Transverse colon (tissue), 4 donors: ENCODE results near the gene TST. TPM values are rescaled to one million over a fixed set of nuclear protein-coding genes. Genes with fewer than 3 reads are reported as not detected.

Source experiments
- DNase-seq: peaks from one replicate; pipeline ENCODE4 v3.0.0-alpha.2; 2019
- H3K27ac ChIP-seq, 4 donors: fragments of 200-600 bp; sonication (generic); 2 replicates each; pipeline ENCODE4 v1.5.1; 2016 to 2018; ENCODE audit warnings: inconsistent platforms in 4 of 4
- H3K27me3 ChIP-seq: fragments of 200-600 bp; sonication (generic); 2 replicates; pipeline ENCODE4 v1.5.1; 2017; ENCODE audit warnings: inconsistent platforms
- H3K36me3 ChIP-seq, 4 donors: fragments of 200-600 bp; sonication (generic); 2 replicates each; pipeline ENCODE4 v1.5.1; 2017 to 2019; ENCODE audit warnings: inconsistent platforms in 4 of 4
- H3K4me1 ChIP-seq, 4 donors: fragments of 200-600 bp; sonication (generic); 2 replicates each; pipeline ENCODE4 v1.5.1; 2017 to 2020; ENCODE audit warnings: inconsistent platforms in 4 of 4
- H3K4me3 ChIP-seq, 4 donors: fragments of 200-600 bp; sonication (generic); 1 replicate in 1 of 4; 2 replicates in 3 of 4; pipeline versions ENCODE4 v1.5.1 to v1.6.1; 2017 to 2019; ENCODE audit warnings: inconsistent platforms in 4 of 4
- H3K9me3 ChIP-seq, 2 donors: fragments of 200-600 bp; sonication (generic); 2 replicates each; pipeline ENCODE4 v1.5.1; 2017 to 2019; ENCODE audit warnings: inconsistent platforms in 2 of 2
- CTCF ChIP-seq, 5 experiments: fragments of 200-600 bp in 3 of 5; fragments of 450-650 bp in 2 of 5; sonication (generic) in 3 of 5; IDR thresholded peaks; 1 replicate in 2 of 5; 2 replicates in 3 of 5; pipeline ENCODE4 v1.5.1; 2016 to 2017; ENCODE audit warnings: antibody characterized with exemption in 5 of 5, inconsistent platforms in 3 of 5, mild to moderate bottlenecking in 2 of 5, moderate library complexity in 1 of 5
- EP300 ChIP-seq: sonication (generic); formaldehyde crosslinking; IDR thresholded peaks from one replicate; pipeline ENCODE4 v1.6.1; 2017; ENCODE audit warnings: antibody characterized with exemption, low read depth
- POLR2A ChIP-seq: fragments of 450-650 bp; IDR thresholded peaks from one replicate; pipeline ENCODE4 v1.6.1; 2016; ENCODE audit warnings: antibody characterized with exemption, mild to moderate bottlenecking, moderate library complexity
- POLR2AphosphoS5 ChIP-seq, 3 donors: sonication (generic); formaldehyde crosslinking; IDR thresholded peaks; one replicate each; pipeline ENCODE4 v1.6.1; 2016; ENCODE audit warnings: antibody characterized with exemption in 3 of 3
- WGBS, 2 donors: methylation state at CpG; one replicate each; pipeline ENCODE4 v1.1.5; 2018; ENCODE audit warnings: low coverage in 1 of 2; 5-methylcytosine and 5-hydroxymethylcytosine counted together
- in situ Hi-C, 4 donors: fragments of 200-750 bp; cut with MboI; loops; one replicate each; pipeline versions ENCODE4 v1.15.0 to v1.15.1; 2017; ENCODE audit warnings: low sequenced_read_pairs in 3 of 4, low pct_ligation_motif_present in 1 of 4, low pct_unique_long_range_greater_than_20kb in 1 of 4
- intact Hi-C: fragments of 100-400 bp; cut with DNase I; formaldehyde crosslinking; loops from one replicate; pipeline ENCODE4 v1.15.1; 2023; ENCODE audit warnings: low total_unique reads
- small RNA-seq, 4 donors: library from RNA; depleted of rRNA; stranded (forward); fragments of <200 nt; gene quantifications; one replicate each; pipeline ENCODE3, GENCODE V24; 2016
- total RNA-seq, 4 donors: library from RNA; depleted of rRNA; stranded (reverse); fragments of >200 nt; gene quantifications; one replicate each; pipeline ENCODE4 v1.1.0, GENCODE V29; 2016

The TST gene
- total RNA-seq, 4 donors from 2014 or later, result 246 to 719 (median 557) TPM

GRCh38 chr22:36964106-36964505 lies 55.1 kb downstream of the TST start:
- Histone ChIP-seq H3K4me1 (no peaks in the 10 kb centered on the region), H3K9me3 (no peaks in the 10 kb centered on the region), H3K36me3 (no peaks in the 10 kb centered on the region), H3K27ac (no peak overlapping the region), H3K27me3 (no peaks in the 10 kb centered on the region), H3K4me3 (no peak overlapping the region)
- in situ Hi-C loops, result no loop called here
- intact Hi-C loops, result no loop called here
- no peak for TF ChIP-seq POLR2AphosphoS5 (IDR thresholded peaks at IDR 0.05)
- no peak for TF ChIP-seq POLR2A
- no peak for TF ChIP-seq EP300
- TF ChIP-seq CTCF (IDR thresholded peaks at IDR 0.05), result no peak
- DNase-seq, result no peak

- in situ Hi-C loops, result no loop called here
- no peaks in the 10 kb centered on the region for H3K36me3 ChIP-seq
- DNase-seq, result no peak
- TF ChIP-seq CTCF (IDR thresholded peaks at IDR 0.05) (no peak), POLR2AphosphoS5 (IDR thresholded peaks at IDR 0.05) (no peak), POLR2A (no peak), EP300 (no peak)
- H3K4me3 ChIP-seq, result no peak overlapping the region
- 67 to 84% methylated on average over 2 of the region's 2 CpGs for WGBS, 2 donors
- H3K27me3 ChIP-seq, result no peaks in the 10 kb centered on the region
- no peaks in the 10 kb centered on the region for H3K4me1 ChIP-seq
- intact Hi-C loops, result no loop called here
- H3K9me3 ChIP-seq, result no peaks in the 10 kb centered on the region
- H3K27ac ChIP-seq, result no peak overlapping the region
These were observed 55.9 kb downstream of the TST start for GRCh38 chr22:36963302-36963701.

GRCh38 chr22:36961626-36962025 lies 57.6 kb downstream of the TST start:
- Histone ChIP-seq H3K36me3 (no peaks in the 10 kb centered on the region), H3K4me1 (no peaks in the 10 kb centered on the region), H3K27ac (no peak overlapping the region), H3K9me3 (no peaks in the 10 kb centered on the region), H3K27me3 (no peaks in the 10 kb centered on the region), H3K4me3 (no peak overlapping the region)
- no peak for TF ChIP-seq POLR2AphosphoS5 (IDR thresholded peaks at IDR 0.05)
- TF ChIP-seq CTCF (IDR thresholded peaks at IDR 0.05), result no peak
- no peak for TF ChIP-seq POLR2A
- no peak for DNase-seq
- in situ Hi-C loops, result no loop called here
- intact Hi-C loops, result no loop called here
- WGBS, 2 donors, result 41 to 82% methylated on average over 2 to 3 of the region's 3 CpGs

Small RNA genes within 50 kb of the gene (small RNA-seq; reads per million reads assigned to genes)
- gene RF00019, result 0 reads per million in 4 donors

Other genes starting within 250 kb of the TST start
- 10 to 100 TPM in 2 of 4 donors, 1 to 10 TPM in 2; 5.8 to 22.7 (median 12.9) TPM for gene IFT27, start 243.3 kb downstream of the TST start, total RNA-seq
- 1 to 10 TPM in 1 of 4 donors, not detected in 3; 2.7 TPM for gene PVALB, start 202.4 kb downstream of the TST start, total RNA-seq
- gene NCF4, start 158.4 kb downstream of the TST start, total RNA-seq, result 10 to 100 TPM in 3 of 4 donors, 1 to 10 TPM in 1; 9.4 to 98.7 (median 23.5) TPM
- gene CSF2RB, start 105.8 kb downstream of the TST start, total RNA-seq, result 1 to 10 TPM; 1.2 to 9.7 (median 6.0) TPM
- 100 to 1,000 TPM; 407 to 964 (median 541) TPM for gene MPST, start 295 bp upstream of the TST start, total RNA-seq
- 10 to 100 TPM; 11.2 to 61.3 (median 35.1) TPM for gene KCTD17, start 32.3 kb upstream of the TST start, total RNA-seq
- gene TMPRSS6, start 90.3 kb upstream of the TST start, total RNA-seq, result 1 to 10 TPM in 1 of 4 donors, under 1 TPM in 2, not detected in 1; 0.16 to 4.9 (median 0.41) TPM
- gene IL2RB, start 130.5 kb upstream of the TST start, total RNA-seq, result 1 to 10 TPM; 1.1 to 3.4 (median 2.6) TPM
- gene C1QTNF6, start 168.8 kb upstream of the TST start, total RNA-seq, result 10 to 100 TPM in 1 of 4 donors, 1 to 10 TPM in 3; 1.4 to 68.8 (median 7.5) TPM
- gene SSTR3, start 193.0 kb upstream of the TST start, total RNA-seq, result under 1 TPM in 2 of 4 donors, not detected in 2; 0.16 to 0.41 TPM
- 10 to 100 TPM in 3 of 4 donors, 1 to 10 TPM in 1; 5.2 to 36.3 (median 24.0) TPM for gene RAC2, start 224.8 kb upstream of the TST start, total RNA-seq